Head of caudate nucleus (tissue), 42 donors: Measurements from ENCODE around the gene CRIM1.

Source experiments
- DNase-seq, 42 donors: peaks; one replicate each; pipeline versions ENCODE4 v3.0.0 to v3.0.0-alpha.2; 2020 to 2021; ENCODE audit warnings: mixed read lengths in 7 of 42
- intact Hi-C: fragments of 100-400 bp; cut with DNase I; formaldehyde crosslinking; loops from one replicate; pipeline ENCODE4 v1.15.0; 2022

The CRIM1 gene

DNA sequence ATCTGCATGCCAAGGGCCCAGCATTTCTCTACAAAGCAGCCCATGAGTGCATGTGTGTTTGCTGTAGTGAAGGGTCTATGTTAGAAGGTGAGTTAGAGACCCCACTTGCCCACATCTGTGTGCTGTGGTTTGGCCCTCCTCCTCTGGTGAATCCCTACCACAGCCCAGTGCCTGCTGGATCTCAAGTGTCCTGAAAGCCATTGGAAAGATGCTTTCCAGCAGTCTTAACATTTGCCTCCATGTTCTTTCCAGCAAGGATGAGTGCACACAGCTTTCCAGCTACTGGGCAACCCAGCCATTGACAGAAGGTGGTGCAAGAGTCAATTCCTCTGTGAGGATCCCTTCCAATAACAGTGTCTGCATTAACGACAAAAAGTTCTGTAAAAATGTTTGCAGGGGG is 13.6 kb downstream of the CRIM1 start:
- intact Hi-C loops = no loop called here
- no peak for DNase-seq

DNA sequence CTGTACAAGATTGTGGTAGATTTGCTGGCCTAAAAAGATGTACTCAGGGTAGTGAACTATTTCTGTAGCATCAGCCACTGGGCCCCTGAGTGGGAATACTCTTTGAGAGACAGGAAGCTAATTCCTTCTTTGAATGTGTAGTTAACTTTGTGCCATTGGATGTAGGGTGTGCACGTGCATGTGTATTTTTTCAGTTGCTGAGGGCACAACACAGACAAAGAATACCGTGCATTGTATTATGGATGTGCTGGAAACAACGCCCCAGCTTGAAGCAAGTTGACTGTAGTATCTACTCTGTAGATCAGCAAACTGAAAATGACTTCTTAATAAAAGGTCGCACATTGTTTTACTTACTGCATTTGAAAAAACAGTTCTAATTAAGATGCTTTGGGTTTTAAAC is 14.1 kb downstream of the CRIM1 start:
- DNase-seq = peak in 2 of 42 donors; percentile 19 to 40
- intact Hi-C loops = no loop called here

DNA sequence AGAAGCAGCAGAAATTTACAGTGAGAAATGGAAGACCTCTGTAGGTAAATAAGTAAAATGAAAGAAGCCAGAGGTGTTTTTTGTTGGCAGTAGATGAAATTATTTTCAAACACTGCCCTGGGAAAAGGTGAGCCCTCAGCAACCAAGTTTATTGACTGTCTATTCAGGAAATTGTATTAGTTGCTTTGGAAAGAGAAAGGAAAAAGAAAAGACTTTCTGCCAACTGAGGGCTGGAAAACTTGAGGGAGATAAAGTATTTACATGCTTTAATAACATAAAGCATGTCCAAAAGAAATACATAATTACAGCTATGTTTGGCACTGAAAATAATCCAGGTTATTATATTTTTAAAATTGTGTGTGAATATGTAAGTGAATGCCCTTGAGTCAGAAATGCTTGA is 14.7 kb downstream of the CRIM1 start:
- no peak for DNase-seq
- intact Hi-C loops = no loop called here

DNA sequence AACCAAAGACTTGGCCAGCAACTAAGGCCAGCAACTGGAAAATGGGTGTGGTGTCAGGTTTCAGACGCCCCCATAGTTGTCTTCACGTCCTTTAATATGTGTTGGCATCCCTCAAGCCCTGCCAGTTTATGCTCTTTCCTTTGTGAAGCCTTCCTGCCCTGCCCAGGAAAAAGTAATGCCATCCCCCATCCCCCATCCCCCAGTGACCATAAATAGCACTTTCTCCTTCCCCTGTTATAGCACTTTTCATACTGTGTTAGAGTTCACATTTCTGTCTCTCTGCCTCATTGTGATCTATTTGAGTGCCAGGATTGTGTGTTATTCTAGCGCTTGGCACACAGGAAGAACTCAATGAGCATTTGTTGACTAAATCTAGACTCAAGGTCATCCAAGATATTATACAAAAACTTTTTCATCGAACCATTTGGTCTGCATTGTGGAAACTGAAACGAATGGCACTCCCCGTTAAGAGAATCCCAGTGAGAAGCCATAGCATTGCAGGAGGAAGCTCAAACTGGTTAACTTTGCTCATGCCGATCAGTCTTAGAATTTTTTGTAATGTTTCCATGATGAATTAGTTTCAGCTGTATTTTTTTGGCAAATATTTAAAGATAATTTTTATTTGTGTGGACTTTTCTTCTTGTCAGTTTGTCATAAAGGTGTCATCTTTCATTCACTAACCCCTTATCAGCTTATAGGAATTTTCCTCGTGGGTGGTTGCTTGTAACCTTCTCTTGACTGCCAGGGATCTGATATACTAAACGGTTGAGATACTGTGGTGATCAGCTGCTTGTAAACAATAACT is 15.7 kb downstream of the CRIM1 start:
- no peak for DNase-seq
- intact Hi-C loops = no loop called here

DNA sequence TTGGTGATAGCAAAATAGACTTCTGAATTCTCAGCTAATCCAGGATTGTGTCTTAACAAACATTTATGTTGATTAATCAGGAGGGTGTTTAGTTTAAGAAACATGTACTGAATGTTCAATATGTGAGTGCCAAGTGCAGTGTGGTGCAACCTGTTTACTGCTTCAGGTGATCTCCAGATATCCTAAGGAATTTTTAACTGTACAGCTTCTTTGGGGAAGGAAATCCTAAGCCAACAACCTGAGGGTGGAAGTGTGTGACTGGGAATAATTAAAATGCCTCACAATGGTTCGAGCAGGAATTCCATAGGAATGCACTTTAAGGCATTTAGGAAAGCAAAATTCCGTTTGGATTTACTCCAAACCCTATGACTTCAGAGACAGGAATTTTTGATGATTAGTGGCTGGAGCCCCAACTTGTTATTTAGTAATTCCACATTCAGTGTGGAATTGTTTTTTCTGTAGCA is 16.4 kb downstream of the CRIM1 start:
- DNase-seq = no peak
- intact Hi-C loops = no loop called here

DNA sequence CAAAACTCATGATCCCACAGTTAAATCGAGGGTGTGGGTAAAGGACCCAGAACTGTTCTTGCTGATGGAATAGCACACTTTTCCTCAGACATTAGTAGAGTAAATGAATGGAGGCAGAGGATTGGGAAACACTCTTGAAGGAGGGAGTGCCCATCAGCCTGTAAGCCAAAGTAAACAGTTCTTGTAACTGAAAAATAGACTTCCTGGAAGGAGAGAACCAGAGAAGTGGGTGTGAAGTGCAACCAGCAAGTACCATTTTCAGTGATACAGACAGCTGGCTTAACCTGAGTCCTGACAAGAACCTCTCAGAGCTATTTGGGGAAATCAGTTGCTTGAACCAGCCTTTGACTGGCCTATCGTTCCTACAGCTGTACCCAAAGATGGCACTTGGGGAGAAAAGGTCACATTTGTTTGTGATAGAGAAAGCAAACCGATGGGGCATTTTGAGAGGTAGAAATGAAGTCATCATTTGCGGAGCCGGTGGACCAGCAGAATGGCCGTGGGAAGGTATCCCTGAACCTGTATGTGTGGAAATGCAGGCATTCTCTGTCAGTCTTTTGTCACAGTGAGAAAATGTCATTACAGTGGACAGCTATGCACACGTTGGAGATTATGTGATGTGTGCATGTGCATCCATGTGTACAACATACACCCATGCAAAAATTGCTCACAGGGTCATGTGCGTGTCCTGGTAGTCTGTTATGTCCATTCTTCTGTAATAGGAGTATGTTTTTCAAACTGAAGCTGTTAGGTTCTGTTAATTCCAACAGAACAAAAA is 17.8 kb downstream of the CRIM1 start:
- intact Hi-C loops = no loop called here
- DNase-seq = no peak

DNA sequence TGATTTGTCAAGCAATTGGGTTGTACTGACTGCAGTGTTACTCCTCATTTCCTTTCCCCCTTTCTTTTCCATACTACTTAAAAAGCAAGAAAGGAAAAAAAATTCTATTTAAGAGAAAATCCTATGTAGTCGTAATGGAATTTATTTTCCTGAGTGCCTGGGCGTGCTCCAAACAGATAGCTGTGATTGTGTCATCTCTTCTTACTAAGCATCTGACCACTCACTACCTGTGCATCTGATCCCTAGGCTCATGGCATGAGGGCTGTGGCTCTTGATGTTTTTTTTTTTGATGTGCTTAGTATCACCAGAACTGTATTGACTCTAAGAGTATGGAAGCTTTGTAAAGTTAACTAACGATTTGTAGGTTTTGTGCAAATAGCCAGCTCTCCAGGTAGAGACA is 19.0 kb downstream of the CRIM1 start:
- intact Hi-C loops = no loop called here

DNA sequence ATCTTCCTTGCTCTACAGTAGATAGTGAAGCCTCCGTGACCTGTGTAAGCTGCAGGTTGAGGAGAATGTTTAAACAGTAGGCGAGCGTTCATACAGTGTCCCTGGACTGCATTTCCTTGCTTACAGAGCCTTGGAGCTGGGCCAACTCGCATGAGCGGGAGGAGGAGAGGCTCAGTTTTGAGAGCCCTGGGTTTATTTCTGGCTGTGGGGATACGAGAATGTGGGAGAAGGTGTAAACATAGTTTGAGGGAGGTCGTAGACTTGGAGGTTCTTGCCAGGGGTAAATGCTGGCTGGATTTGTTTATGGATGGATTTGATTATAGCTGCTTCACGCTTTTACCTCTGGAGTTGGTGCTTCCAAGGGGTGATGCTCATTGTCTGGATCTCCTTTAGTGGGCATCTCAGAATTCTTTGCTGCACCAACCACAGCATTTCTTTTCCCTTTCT is 20.8 kb downstream of the CRIM1 start:
- DNase-seq = peak in 38 of 42 donors; percentile 18 to 80 (median 52)

More for the DNA sequence above, 19.0 kb downstream of the CRIM1 start:
- DNase-seq = no peak

DNA sequence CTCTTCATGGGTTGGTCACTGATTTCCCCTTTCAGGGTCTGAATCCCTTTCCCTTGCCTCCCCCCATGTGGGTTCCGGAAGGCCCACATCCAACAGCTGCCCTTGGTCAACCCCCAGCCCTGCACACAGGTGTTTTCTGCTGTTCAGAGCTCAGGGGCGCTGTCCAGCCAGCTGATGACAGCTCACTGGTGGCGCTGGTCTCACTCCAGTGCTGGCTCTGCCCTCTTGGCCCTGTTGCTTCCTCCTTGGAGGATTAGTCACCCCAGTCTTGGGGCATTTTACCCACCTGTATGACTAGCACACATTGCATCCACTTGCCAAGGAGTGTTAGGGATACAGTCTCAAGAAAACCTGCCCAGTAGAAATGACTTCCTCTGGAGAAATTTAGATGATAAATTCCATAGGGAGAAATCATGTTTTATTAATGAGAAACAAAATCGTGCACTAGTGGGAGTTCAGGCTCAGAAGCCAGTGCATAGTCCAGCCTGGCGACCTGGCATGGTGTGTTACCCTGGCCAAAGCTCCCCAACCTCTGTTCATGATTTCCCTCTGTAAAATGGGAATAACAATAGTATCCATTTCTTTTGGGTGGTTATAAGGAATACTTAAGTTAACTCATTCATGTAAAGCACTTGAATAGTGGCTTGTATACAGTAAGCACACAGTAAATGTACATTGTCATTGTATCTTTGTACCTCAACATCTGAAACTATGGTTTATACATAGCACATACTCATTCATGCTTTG is 21.6 kb downstream of the CRIM1 start:
- intact Hi-C loops = no loop called here
- DNase-seq = no peak

More for the DNA sequence above, 20.8 kb downstream of the CRIM1 start:
- intact Hi-C loops = no loop called here

DNA sequence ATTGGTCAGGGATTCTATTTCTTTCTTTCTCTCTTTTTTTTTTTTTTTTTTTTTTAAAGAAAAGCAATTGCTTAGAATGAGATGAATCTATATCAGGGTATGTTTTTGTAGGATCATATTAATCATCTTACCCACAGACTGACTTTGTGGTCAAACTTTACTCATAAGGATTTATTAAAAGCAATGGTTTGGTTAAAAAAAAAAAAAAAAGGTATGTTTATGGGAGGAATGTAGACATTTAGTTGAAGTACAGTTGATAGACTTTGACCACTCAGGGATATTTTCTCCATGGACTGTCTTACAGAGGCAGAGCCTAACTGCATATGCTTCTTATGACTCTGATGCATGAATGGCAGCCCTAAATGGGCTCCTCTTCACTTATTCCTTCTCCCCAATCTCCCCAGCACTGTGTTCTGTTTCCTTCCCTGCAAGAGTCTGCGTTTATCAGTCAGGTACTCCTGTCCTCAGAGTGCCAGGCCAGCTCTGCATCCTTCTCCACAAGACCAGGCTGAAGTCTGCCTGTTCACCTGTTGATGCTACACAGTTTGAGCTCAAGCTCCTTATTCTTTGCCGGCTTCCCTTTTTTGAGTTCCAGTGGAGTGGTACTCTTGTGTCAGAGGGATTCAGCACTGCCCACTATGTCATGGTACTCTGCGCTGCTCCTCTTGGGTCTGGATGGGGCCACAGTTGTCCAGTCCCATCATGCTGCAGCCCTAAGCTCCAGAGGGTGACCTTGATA is 24.3 kb downstream of the CRIM1 start:
- intact Hi-C loops = no loop called here
- no peak for DNase-seq

DNA sequence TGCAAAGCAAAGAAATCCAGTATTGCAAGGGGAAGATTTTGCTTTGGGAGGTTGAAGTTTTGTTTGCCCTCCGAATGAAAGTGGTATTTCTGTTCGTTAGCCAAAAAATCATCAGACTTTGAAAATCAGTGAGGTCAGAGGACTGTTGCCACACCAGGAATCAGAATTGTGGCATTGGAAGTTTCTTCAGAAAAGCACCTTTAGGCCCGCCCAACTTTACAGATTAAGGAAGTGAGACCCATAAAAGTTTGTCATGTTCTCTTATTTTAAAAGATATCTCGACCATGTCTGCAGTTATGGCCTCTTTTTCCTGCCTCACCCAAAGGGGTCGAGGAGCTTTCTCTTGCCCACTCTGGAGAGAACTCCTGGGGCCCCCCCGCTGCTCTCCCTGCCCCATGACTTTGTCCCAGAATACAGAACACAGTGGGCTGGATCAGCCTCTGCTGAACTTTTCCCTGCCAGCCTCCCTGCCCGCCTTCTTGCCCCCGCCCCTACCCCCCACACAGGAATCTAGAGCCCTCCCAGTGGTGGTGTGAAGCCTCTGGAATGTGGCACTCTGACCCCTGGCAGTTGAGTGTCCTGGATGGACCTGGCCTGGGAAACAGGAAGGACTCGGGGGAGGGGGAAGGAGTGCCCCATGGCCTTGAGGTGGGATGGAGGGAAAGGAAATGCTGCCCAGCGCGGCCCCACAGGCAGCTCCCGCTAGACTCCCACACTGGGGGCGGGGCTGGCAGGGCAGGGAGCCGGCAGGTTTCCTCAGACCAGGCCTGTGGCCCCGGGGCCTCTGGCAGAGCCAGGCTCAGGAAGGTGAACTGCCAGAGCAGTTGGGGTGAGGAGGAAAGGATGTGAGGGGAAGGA is 25.3 kb downstream of the CRIM1 start:
- DNase-seq = no peak
- intact Hi-C loops = no loop called here

DNA sequence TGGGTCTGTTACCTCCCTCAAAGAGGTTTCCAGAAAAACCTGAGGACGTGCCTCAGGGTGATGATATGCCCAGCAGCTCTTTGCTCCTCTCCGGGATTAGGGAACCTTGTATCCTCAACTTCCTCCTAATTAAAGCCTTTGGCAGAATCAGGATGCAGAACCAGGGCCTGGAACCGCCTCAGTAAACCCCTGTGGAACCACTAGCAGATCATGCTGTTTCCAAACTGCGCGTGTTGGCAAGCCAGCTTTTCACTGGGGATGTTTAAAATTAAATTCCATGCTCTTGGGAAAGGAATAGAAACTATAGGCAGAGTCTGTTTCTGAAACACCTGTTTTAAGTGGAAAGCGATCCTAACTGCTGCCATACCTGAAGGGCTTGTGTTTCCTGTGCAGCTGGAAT is 26.4 kb downstream of the CRIM1 start:
- intact Hi-C loops = no loop called here
- no peak for DNase-seq

DNA sequence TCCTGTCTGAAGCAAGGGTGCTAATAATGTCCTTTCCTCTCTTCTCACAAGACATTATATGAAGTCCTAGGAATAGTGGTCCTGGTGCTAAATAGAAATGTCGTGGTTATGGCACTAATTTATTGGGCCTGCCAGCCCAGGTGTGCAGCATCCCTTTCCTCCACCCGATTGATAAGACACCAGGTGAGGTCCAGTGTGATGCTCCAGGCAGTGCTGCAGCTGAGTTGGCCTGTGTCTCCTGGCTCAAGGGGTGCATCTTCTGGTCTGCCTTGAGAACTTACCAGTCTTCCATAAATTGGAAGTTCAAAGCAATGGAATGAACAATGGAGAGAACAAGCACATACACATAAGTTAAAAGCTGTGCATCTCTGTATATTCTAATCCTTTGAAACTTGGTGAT is 26.9 kb downstream of the CRIM1 start:
- intact Hi-C loops = no loop called here
- no peak for DNase-seq

DNA sequence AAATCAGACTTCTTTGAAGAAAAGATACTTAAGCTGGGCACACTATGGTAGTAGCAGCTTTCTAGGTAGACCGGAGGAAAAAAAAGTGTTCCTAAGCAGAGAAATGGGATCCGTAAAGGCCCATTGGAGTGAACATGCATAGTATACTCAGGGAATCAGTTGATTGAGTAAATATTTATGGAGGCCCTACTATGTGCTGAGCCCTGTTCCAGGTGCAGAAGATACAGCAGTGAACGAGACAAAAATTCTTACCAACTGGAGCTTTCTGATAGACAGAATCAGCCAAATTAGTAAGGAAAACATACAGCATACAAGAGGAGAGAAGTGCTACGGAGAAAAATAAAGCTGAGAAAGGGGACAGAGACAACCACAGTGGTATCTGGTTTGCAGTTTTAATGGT is 28.1 kb downstream of the CRIM1 start:
- DNase-seq = no peak
- intact Hi-C loops = no loop called here

DNA sequence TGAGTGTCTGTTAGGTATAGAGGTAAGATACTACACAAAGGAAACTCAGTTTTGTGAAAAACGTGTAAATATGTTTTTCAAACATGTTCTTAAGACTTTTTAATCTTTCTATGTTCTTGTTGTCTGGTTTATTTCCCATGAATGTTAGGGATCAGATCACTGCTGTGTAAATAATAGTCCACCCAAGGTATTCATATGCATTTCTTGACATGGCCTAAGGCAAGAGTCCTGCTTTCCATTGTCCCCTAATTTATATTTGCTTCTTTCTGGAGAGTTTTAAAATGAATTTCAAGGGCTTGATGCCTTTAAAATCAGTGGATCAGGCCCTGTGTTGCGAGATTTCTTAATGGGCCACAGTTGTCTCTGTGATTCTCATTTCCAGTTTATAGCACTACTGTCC is 28.9 kb downstream of the CRIM1 start:
- intact Hi-C loops = no loop called here
- no peak for DNase-seq

DNA sequence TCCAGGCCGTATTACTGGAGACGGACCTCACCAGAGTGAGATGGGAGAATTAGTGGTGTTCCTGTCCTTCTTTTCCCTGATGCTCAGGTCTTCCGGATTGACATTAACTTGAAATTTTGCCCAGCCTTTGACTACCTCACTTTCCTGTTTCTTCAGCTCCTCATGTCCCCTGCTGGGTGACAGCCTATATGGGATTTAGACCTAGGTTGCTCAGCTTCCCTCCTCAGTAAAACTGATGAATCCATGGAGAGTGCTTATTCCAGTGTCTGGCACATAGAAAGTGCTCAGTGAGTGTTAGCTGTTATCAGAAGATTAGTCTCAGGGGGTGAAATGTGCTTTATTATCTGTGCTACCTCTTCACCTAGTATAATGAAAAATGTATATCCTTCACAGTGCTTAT is 30.0 kb downstream of the CRIM1 start:
- intact Hi-C loops = no loop called here
- DNase-seq = no peak

DNA sequence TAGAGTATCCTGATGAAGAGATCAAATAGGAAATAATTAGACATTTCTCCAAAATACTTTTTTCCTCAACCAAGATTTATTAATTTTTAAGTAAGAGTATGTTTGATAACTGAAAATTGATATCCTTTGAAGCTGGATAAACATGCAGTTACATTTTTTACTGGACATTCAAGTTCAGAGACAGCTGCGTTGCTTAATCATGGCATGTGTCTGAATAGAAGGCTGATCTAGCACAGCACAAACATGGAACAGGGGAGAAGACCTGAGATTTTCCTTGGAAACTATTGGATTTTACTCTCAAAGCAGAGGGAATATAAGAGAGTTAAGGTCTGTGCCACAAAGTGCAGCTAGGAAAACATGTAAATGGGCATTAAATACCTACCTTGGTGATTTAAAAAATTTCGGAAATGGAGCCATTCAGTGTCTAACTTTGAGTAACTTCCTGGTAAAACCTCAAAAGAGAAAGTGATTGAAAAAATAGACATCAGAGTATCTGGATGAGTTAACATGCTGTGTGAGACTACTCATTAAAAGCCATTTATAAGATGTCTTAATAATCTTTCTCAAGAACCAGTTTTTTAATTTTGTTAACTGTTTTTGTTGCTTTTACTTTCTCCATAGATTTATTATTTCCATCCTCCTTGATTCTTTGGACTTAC is 31.8 kb downstream of the CRIM1 start:
- DNase-seq = no peak
- intact Hi-C loops = no loop called here

DNA sequence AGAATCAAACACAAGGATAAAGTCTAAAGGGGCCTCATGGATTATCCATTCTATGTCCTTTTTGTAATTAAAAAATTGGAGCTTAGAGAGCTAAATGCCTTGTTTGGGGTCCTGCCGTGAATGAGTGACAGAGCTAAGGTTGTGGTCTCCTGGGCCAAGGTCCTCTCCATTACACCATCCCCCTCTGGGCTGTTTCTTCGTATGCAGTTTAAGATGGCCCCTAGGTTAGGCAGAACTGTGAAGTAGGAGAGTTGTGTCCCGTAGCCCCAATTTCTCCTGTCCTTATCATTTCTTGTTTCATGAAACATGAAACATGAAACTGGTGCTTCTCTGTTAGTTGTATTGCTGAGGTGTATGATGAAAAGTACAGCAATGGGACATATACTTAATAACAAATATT is 32.9 kb downstream of the CRIM1 start:
- no peak for DNase-seq
- intact Hi-C loops = no loop called here
